ENCODE measurements around the gene DOCK3. TPM values are rescaled to one million over a fixed set of nuclear protein-coding genes. Genes with fewer than 3 reads are reported as not detected.

DOCK3 gene
- total and polyA plus RNA-seq, 2 of the 4 experiments (the other 2 are of a cell fraction), result under 0.01 to 0.12 TPM

GRCh38 chr3:51391566-51392354 is 717.0 kb downstream of the DOCK3 start (continued):
- TF ChIP-seq CHD1 (IDR thresholded peaks at IDR 0.05; ENCODE audit: low read depth, low read length) (no peak), POLR2A (IDR thresholded peaks at IDR 0.05; ENCODE audit: low read depth, low read length) (no peak), MAFK (IDR thresholded peaks at IDR 0.05; ENCODE audit: low read depth, low read length) (no peak)

GRCh38 chr3:51392355-51393133 is 717.8 kb downstream of the DOCK3 start:
- peak overlapping the region; percentile 86 for H3K4me2 ChIP-seq (ENCODE audit: low read depth, low read length)
- H2AFZ ChIP-seq (replicated peaks; ENCODE audit: low read length, poor library complexity), result peak overlapping the region; percentile 25
- ChIA-PET CTCF (interaction anchor here (0.5 to 0.7 kb wide), 3 partner anchors 369 to 729 kb away, joined by 3 to 4 read pairs (median 3); no protein-coding TSS in a partner anchor), POLR2A (ENCODE audit: unreplicated experiment) (no interaction called here)
- H3K4ac ChIP-seq (ENCODE audit: low read depth, low read length), result peak overlapping the region; percentile 39
- no peak overlapping the region for H3K56ac ChIP-seq (ENCODE audit: extremely low read depth, insufficient read depth, low read length)
- H3K4me1 ChIP-seq (ENCODE audit: control insufficient read depth, insufficient read depth, low read length), result peaks cover 29% of the 10 kb centered on the region
- intact Hi-C loops (cut with micrococcal nuclease), result no loop called here
- H2BK120ac ChIP-seq (ENCODE audit: low read depth, low read length), result no peak overlapping the region
- H3K9me3 ChIP-seq (ENCODE audit: control insufficient read depth, insufficient read depth, low read length), result no peaks in the 10 kb centered on the region
- dilution Hi-C loops (cut with HindIII; ENCODE audit: low sequenced_read_pairs, unreplicated experiment), result no loop called here
- peak overlapping the region; percentile 70 for H3K4me3 ChIP-seq (ENCODE audit: insufficient read depth, low read depth, low read length)
- H3K27me3 ChIP-seq (ENCODE audit: control insufficient read depth, insufficient read depth, low read length), result no peaks in the 10 kb centered on the region
- no peak for ATAC-seq (ENCODE audit: low read depth)
- H3K27ac ChIP-seq (ENCODE audit: insufficient read depth, low read length), result peak overlapping the region; percentile 15; the same call in 1 of the 2 replicates
- H2BK5ac ChIP-seq (ENCODE audit: low read depth, low read length, poor library complexity, severe bottlenecking), result no peak overlapping the region
- H4K91ac ChIP-seq (ENCODE audit: insufficient read depth, low read depth, low read length), result no peak overlapping the region
- H4K8ac ChIP-seq (ENCODE audit: low read depth in 2 of 2, low read length in 2 of 2), result peak overlapping the region; percentile 8 to 50; a peak in 1 of 4 replicates
- H2BK15ac ChIP-seq (ENCODE audit: low read depth, low read length), result no peak overlapping the region
- H3K9me1 ChIP-seq (ENCODE audit: insufficient read depth, low read length), result peaks cover 17% of the 10 kb centered on the region
- peak overlapping the region; percentile 71 for H3K23ac ChIP-seq (ENCODE audit: low read depth, low read length)
- 88% methylated on average over 29 of the region's 42 CpGs; no CpG with 5 or more reads in 1 of the 2 experiments for WGBS, 2 experiments (ENCODE audit: extremely low coverage in 2 of 2, insufficient read length in 1 of 2)
- peaks cover 65% of the 10 kb centered on the region for H3K36me3 ChIP-seq (ENCODE audit: control insufficient read depth, insufficient read depth, low read length)
- H4K5ac ChIP-seq (ENCODE audit: low read depth, low read length), result peak overlapping the region; percentile 23; the same call in 1 of the 2 replicates
- no peak overlapping the region for H3K18ac ChIP-seq (ENCODE audit: low read depth, low read length)
- H4K20me1 ChIP-seq (ENCODE audit: insufficient read depth, low read length), result peaks cover 79% of the 10 kb centered on the region
- peaks cover 25 to 79% of the 10 kb centered on the region in 2 experiments for H3K79me1 ChIP-seq (ENCODE audit: low read depth in 1 of 2, low read length in 2 of 2)
- H2AK5ac ChIP-seq (ENCODE audit: low read depth, low read length), result peak overlapping the region; percentile 78; the same call in 1 of the 2 replicates
- DNase-seq, result no peak
- H3K14ac ChIP-seq (replicated peaks; ENCODE audit: low read depth, low read length), result 0 out of 2 replicates have a peak overlapping the region, but pooled peaks have one; percentile 30
- peak overlapping the region; percentile 93 for H2AK9ac ChIP-seq (replicated peaks; ENCODE audit: low read depth, low read length, poor library complexity)
- no peak overlapping the region for H3K9ac ChIP-seq (ENCODE audit: low read depth, low read length)
- BruUV-seq (replicated peaks), result no TSS peak
- in situ Hi-C loops (cut with MboI; ENCODE audit: low sequenced_read_pairs), result loop anchor here (25.0 kb wide), 2 partner anchors 545 to 1055 kb away; partner anchors contain the start of genes PARP3, RASSF1, RRP9 and TUSC2
- H2BK20ac ChIP-seq (ENCODE audit: low read depth, low read length), result no peak overlapping the region
- TF ChIP-seq CHD1 (IDR thresholded peaks at IDR 0.05; ENCODE audit: low read depth, low read length) (no peak), ELK1 (IDR thresholded peaks at IDR 0.05; ENCODE audit: borderline replicate concordance, low read depth, low read length) (no peak), BHLHE40 (IDR thresholded peaks at IDR 0.05; ENCODE audit: low read depth, low read length) (no peak), SMC3 (IDR thresholded peaks at IDR 0.05; ENCODE audit: low read depth, low read length) (no peak), POLR2A (IDR thresholded peaks at IDR 0.05; ENCODE audit: low read depth, low read length) (no peak), MAFK (IDR thresholded peaks at IDR 0.05; ENCODE audit: low read depth, low read length) (no peak), CTCF (conservative IDR thresholded peaks at IDR 0.05; ENCODE audit: low read depth, low read length) (no peak), MXI1 (IDR thresholded peaks at IDR 0.05; ENCODE audit: borderline replicate concordance, low read depth, low read length) (no peak), NFE2L2 (IDR thresholded peaks at IDR 0.05; ENCODE audit: low read depth, low read length) (no peak), MAZ (IDR thresholded peaks at IDR 0.05; ENCODE audit: borderline replicate concordance, low read depth, low read length) (no peak)

Data from IMR-90 (cell line).